Mucosa of descending colon (tissue), 3 donors: ENCODE data around the gene CTDSPL. TPM values are rescaled to one million over a fixed set of nuclear protein-coding genes. Genes with fewer than 3 reads are reported as not detected.

ENCODE experiments used
- ATAC-seq: fragments of 200-7000 bp; cut with Tn5 transposase; one replicate; pipeline ENCODE4 v1.9.1; 2020; ENCODE audit warnings: mild to moderate bottlenecking, moderate library complexity
- DNase-seq, 3 donors: peaks; one replicate each; pipeline ENCODE4 v3.0.0-alpha.2; 2020
- H3K36me3 ChIP-seq: fragments of 200-600 bp; one replicate; pipeline ENCODE4 v1.8.0; 2021; ENCODE audit warnings: low read depth, mild to moderate bottlenecking
- H3K4me1 ChIP-seq: fragments of 200-600 bp; one replicate; pipeline ENCODE4 v1.8.0; 2021; ENCODE audit warnings: low read depth, mild to moderate bottlenecking
- H3K4me3 ChIP-seq: fragments of 200-600 bp; one replicate; pipeline ENCODE4 v1.8.0; 2021; ENCODE audit warnings: mild to moderate bottlenecking
- H3K9me3 ChIP-seq: fragments of 200-600 bp; one replicate; pipeline ENCODE4 v1.8.0; 2021; ENCODE audit warnings: mild to moderate bottlenecking
- CTCF ChIP-seq: fragments of 200-600 bp; IDR thresholded peaks from one replicate; pipeline ENCODE4 v1.8.0; 2022; ENCODE audit warnings: antibody characterized with exemption, mild to moderate bottlenecking
- intact Hi-C, 2 donors: fragments of 100-400 bp; cut with DNase I in 1 of 2; cut with micrococcal nuclease in 1 of 2; formaldehyde crosslinking; loops; one replicate each; pipeline versions ENCODE4 v1.11.0 to v1.11.1; 2022; cut with DNase I, micrococcal nuclease
- total RNA-seq, 3 donors: library from RNA; stranded (reverse); fragmentation: NEBNext Ultra II Directional in 2 of 3; extraction: Animal tissue kit (Norgen Biotek cat#: 25700) in 2 of 3; gene quantifications; one replicate each; pipeline versions ENCODE4 v1.2.1 to v1.2.4, GENCODE V29; 2021 to 2023
- donor health status: DM: no; HTN: no; CAD: no; lungs with moderate emphysema.
- donor health status: DM: no; HTN: no; CAD: no.
- donor health status: DM: no; HTN: yes; CAD: no.

CTDSPL gene
- total RNA-seq, 3 donors from 2014 or later: 59.1 to 89.7 (median 88.1) TPM

- no peak overlapping the region for H3K4me3 ChIP-seq
- ATAC-seq (no peak), DNase-seq (no peak)
- H3K4me1 ChIP-seq: no peaks in the 10 kb centered on the region
- no peaks in the 10 kb centered on the region for H3K9me3 ChIP-seq
- TF ChIP-seq CTCF: no peak
- H3K36me3 ChIP-seq: no peaks in the 10 kb centered on the region
- intact Hi-C loops: no loop called here
Measured at GRCh38 chr3:37819591-37819990, 42.1 kb upstream of the CTDSPL start.

- Histone ChIP-seq H3K4me1 (no peaks in the 10 kb centered on the region), H3K4me3 (no peak overlapping the region), H3K36me3 (no peaks in the 10 kb centered on the region), H3K9me3 (no peaks in the 10 kb centered on the region)
- no peak for DNase-seq
- no peak for TF ChIP-seq CTCF
- intact Hi-C loops: no loop called here
- no peak for ATAC-seq
Measured at GRCh38 chr3:37820286-37820685, 41.4 kb upstream of the CTDSPL start.

- DNase-seq (no peak), ATAC-seq (no peak)
- no peaks in the 10 kb centered on the region for H3K4me1 ChIP-seq
- intact Hi-C loops: no loop called here
- no peaks in the 10 kb centered on the region for H3K36me3 ChIP-seq
- no peaks in the 10 kb centered on the region for H3K9me3 ChIP-seq
- no peak overlapping the region for H3K4me3 ChIP-seq
- TF ChIP-seq CTCF: no peak
Measured at GRCh38 chr3:37823189-37823588, 38.5 kb upstream of the CTDSPL start.

GRCh38 chr3:37824090-37824953 is 37.4 kb upstream of the CTDSPL start:
- Histone ChIP-seq H3K4me1 (no peaks in the 10 kb centered on the region), H3K9me3 (no peaks in the 10 kb centered on the region), H3K36me3 (no peaks in the 10 kb centered on the region), H3K4me3 (no peak overlapping the region)
- intact Hi-C loops: no loop called here
- ATAC-seq: no peak
- TF ChIP-seq CTCF: no peak
- no peak for DNase-seq

GRCh38 chr3:37824954-37825328 is 36.7 kb upstream of the CTDSPL start:
- DNase-seq: no peak
- H3K36me3 ChIP-seq: no peaks in the 10 kb centered on the region
- ATAC-seq: no peak
- H3K4me3 ChIP-seq: no peak overlapping the region
- TF ChIP-seq CTCF: no peak
- H3K4me1 ChIP-seq: no peaks in the 10 kb centered on the region
- no peaks in the 10 kb centered on the region for H3K9me3 ChIP-seq
- intact Hi-C loops: no loop called here
